ENCODE measurements around the gene SDC4. TPM values are rescaled to one million over a fixed set of nuclear protein-coding genes. Genes with fewer than 3 reads are reported as not detected.
A peak's percentile ranks its signal among the peaks of the same experiment; 100 is the strongest.

Gene SDC4
- total and polyA plus RNA-seq, 10 of the 15 experiments (the other 5 are each of a cell fraction or from before 2014, with no cell fraction given), result 0.52 to 11.3 (median 1.4) TPM

GRCh38 chr20:45368221-45368980 lies 20.2 kb upstream of the SDC4 start (continued):
- peak; percentile 97 for TF ChIP-seq IKZF1 (conservative IDR thresholded peaks at IDR 0.05)
- peak; percentile 39; the same call in 1 of the 2 replicates for TF ChIP-seq REST (IDR thresholded peaks at IDR 0.05; ENCODE audit: low read depth, low read length)
- TF ChIP-seq IRF3 (IDR thresholded peaks at IDR 0.05), result no peak
- 0 out of 2 replicates have a peak, but pooled peaks have one; percentile 25 for TF ChIP-seq NKRF (conservative IDR thresholded peaks at IDR 0.05)
- TF ChIP-seq MYB (IDR thresholded peaks at IDR 0.05; ENCODE audit: borderline replicate concordance, low read depth, low read length), result no peak
- no peak for TF ChIP-seq LARP7 (IDR thresholded peaks at IDR 0.05)
- no peak for TF ChIP-seq YY1 (IDR thresholded peaks at IDR 0.05; ENCODE audit: low read depth, low read length)
- TF ChIP-seq ZBTB33 (IDR thresholded peaks at IDR 0.05), result no peak
- no peak for TF ChIP-seq MAX (IDR thresholded peaks at IDR 0.05; ENCODE audit: low read depth, low read length)
- TF ChIP-seq POLR2AphosphoS2 (IDR thresholded peaks at IDR 0.05; ENCODE audit: low read depth, low read length), result no peak
- TF ChIP-seq SMC3 (IDR thresholded peaks at IDR 0.05; ENCODE audit: borderline replicate concordance, low read length), result no peak; the same call in 1 of the 2 replicates
- peak; percentile 90 for TF ChIP-seq CBFB (IDR thresholded peaks at IDR 0.05; ENCODE audit: low read depth)
- peak; percentile 56 for TF ChIP-seq KLF5 (IDR thresholded peaks at IDR 0.05; ENCODE audit: partially characterized antibody)
- TF ChIP-seq FOS (IDR thresholded peaks at IDR 0.05; ENCODE audit: borderline replicate concordance, extremely low read depth, insufficient read length), result no peak
- TF ChIP-seq IKZF2 (IDR thresholded peaks at IDR 0.05), result peak; percentile 98 to 99
- peak; percentile 99 for TF ChIP-seq MEF2B (IDR thresholded peaks at IDR 0.05; ENCODE audit: partially characterized antibody, poor library complexity, severe bottlenecking)
- no peak for TF ChIP-seq NFXL1 (IDR thresholded peaks at IDR 0.05; ENCODE audit: borderline replicate concordance)
- no peak for TF ChIP-seq HSF1 (IDR thresholded peaks at IDR 0.05; ENCODE audit: low read depth, low read length)

Measured in GM12878 (cell line).